NCI-H1105 (cell line): ENCODE results near the gene RBBP4.

Experiments used
- DNase-seq: peaks from one replicate; lab custom pipeline; 2025; lab: John Stamatoyannopoulos, UW

The RBBP4 gene

DNA sequence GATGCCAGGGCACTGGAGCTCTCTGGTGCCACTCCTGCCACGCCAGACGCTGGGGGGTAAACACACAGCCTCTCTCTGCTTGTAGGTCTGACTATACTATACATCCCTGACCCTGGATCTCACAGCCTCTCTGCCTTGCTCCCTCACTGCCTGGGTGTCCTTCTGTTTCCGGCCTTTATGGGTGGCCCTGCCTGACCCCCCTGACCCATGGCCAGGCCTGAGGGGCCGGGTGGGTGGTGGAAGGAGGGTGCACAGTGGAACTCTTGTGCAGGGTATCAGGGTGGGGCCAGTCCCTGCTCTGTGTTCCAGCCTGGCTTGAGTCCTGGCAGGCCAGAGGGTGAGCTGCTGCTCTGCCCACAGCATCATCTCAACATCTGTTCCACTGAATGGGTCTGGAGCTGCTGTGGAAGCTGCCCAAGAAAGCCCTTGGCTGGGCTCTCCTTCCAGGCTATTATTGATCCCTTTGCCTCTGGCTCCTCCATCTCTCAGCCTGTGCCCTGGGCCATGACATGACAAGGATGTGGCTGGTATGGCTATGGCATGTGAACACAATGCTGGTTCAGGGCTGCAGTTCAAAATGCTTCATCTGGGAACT is 68.8 kb downstream of the RBBP4 start:
- no peak for DNase-seq

DNA sequence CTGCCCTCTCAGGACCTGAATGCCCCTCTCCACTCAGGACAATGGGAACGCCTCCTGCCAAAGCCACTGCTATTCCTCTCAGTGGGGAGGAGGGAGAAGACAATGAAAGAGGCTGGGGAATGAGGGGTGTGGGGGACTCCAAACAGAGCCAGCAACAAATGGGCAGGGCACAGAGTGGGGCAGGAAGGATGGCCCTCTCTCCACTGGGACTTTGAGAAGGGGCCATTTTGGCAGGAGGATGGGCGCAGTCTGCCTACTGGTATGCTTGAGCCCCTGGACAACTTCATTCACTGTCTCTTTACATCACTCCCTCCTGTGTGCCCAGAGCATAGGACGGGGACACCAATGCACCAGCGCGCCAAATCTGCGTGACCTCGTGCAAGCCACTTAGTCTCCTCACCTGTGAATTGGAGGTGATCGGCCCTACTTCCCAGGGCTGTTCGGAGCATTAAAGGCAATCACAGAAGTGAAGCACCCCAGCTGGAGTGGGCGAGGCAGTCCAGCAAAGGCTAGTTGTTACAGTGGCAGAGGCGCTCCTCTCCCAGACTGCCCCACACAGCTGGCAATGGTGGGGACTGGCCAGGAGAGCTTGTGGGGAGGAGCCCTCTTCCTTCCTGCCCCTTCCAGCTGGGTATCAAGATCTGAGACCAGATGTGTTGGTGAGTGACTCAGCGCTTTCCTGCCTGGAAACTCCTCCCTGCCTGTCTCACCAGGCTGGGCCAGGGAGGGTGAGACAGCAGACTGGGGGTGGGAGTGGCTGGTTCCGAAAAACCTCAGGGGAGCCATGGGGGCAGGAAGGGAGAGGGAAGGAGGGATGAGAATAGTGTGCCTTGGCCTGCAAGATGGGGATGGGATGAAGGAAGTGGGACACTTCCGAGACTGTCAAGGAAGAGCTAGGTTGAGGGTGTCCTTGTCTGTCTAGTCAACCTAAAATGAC is 73.9 kb downstream of the RBBP4 start:
- no peak for DNase-seq

DNA sequence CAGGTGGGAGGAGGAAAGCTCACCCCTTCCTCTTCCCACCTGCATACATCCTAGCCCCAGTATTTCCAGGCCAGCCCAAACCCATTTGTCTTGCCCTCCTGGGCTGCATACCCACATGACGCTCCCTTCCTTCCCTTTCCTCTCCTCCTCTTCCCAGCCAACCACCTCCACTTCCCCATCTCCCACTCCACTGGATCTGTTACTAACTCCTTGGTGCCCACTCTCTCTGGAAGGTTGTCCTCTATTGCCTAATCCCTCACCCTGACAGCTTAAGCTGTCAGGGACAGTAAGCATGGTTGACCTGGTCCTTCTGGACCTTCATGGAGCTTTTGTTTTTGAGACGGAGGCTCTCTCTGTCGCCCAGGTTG is 74.6 kb downstream of the RBBP4 start:
- no peak for DNase-seq

DNA sequence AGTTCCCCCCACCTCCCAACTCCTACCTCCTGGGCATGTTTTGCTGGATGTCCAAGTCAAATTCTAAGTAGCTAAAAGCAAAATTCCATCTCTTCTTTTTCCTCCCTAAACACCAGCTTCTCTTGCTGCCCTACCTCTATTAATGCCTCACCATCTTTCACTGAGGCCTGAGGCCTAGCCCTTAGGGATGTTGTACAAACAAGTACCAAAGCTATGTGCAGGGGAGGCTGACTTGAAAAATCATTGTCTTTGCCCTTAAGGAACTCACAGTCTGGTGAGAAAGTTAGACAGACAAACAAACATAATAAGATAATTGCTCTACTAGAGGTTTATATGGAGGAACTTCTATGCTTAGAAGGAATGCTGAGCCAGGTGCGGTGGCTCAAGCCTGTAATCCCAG is 76.9 kb downstream of the RBBP4 start:
- DNase-seq: no peak

DNA sequence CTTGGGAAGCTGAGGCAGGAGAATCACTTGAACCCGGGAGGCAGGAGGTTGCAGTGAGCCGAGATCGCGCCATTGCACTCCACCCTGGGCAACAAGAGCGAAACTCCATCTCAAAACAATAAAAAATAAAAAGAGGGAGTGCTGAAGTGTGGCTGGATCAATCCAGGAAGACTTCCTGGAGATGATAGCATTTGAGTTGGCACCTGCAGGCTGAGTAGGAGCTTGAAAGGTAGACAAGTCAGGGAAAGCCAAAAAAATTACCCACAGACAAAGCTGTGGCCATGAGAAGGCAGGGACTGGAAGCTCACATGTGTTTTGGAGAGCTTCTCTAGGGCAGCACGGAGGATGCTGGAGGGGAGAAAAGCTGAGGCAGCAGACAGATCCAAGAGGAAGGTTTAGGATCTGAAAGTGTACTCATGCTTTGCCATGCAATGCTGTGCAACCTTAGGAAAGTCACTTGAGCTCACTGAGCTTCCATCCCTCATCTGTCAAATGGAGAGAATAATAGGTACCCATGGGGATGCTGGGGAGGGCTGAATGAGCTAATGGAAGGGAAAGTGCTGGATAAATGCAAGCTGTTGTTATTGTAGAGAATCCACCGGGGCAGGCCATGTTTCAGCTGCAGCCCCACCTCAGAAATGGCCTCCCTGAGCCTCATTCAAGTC is 77.5 kb downstream of the RBBP4 start:
- DNase-seq: no peak

DNA sequence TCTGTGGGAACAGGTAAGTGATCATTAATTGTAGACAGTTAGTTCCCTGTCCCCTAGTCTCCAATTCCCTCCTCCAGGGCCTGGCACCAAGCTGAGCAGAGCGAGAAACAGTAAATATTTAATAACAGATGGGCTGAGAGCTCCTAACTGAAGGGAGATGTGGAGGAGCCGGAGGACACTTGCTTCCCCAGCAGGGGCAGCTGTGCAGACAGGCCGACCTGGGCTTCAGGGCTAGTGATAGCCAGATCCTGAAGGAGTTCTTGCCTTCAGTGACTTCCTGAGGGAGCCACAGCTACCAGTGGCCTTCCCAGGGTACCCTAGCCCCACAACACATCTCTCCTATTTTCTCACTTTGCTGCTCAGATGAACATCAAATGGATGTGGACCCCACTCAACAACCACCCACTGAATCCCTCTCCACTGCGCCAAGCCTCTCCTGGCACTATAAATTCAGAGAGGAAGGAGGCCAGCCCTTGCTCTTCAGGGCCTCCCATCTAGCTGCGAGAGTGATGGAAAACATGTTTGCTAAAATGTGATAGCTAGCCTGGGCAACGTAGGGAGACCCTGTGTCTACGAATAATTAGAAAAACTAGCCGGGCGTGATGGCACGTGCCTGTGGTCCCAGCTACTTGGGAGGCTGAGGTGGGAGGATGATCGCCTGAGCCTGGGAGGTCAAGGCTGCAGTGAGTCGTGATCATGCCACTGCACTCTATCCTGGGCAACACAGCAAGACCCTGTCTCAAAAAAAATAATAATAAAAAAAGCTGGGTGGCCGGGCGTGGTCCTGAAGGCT is 78.4 kb downstream of the RBBP4 start:
- no peak for DNase-seq

DNA sequence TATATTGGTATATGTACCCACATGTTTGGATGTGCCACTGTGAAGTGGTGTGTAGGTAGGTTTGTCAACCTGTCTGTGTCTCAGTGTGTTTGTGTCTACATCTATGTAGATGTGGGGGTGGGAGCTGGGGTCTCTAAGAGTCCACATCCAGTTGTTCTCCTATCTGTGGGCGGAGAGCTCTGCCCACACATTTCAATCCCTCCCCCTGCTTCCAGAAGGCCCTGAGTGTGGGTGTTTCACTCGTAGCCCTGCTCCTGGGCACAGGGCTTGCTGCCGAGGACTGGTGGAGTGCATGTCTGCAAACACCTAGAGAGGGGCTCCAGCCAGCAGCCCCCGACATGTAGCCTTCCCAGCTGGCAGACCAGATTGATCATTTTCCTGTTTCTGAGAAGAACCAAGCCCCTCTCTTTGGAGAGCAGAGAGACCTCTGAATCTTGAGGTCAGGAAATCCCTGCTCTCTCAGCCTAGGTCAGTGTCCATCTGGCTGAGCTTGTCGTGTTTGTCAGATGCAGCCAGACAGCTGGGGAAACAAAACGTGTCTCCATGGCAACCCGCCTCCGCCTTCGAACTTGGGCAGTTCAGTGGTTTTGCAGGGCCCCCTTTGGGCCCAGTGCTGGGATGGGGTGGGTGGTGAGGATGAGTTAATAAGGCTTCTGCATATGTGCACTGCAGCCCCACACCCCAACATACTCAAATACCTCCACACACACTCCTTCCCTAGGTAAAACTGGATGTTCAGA is 82.7 kb downstream of the RBBP4 start:
- no peak for DNase-seq
